HG02870 (cell line): Measurements from ENCODE around the gene WNK1.
"Not testable (repeated sequence)": the region's sequence is repeated elsewhere in the genome, so short reads cannot be mapped to it uniquely, and the experiment has no call there.

Source experiments
- ATAC-seq: cut with Tn5 transposase; IDR thresholded peaks from one replicate; pipeline ENCODE4 v1.9.1; 2021; ENCODE audit warnings: mild to moderate bottlenecking, moderate library complexity; ENCODE audit not compliant: unreplicated experiment

Gene WNK1

GRCh38 chr12:751999-752694 is at the start of gene WNK1:
Gene WNK1 (plus strand): TSS chr12:752579. CDS start chr12:753566, 987 bp downstream.
- ATAC-seq: peak; percentile 55

DNA sequence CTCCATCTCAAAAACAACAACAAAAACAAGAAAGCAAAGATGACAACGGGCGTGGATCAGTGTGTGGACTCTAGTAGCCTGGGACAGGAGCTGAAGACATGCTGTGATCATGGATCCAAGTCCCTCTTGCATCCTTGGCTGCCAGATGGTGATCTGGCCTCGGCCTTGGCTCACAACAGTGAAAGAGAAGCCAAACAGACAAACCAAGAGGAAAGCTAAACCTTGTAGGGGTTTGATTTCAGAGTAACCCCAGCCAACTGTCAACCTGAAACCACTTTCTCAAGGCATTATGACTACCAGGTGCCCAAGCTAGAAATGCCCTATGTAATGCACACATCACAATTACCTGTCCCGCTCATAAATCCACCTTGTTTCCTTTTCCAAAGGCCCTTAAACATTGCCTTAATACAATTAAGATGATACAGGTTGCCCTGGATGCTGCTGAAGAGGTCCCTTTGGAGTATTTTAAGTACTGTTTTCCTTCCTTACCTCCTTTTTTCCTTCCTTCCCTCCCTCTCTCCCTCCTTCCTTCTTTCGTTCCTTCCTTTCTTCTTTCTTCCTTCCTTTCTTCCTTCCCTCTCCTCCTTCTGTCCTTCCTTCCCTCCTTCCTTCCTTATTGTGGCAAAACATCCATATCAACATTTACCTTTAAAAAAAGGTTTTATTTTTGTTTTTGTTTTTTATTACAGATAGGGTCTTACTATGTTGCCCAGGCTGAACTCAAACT is 47.7 kb upstream of the WNK1 start:
- no peak for ATAC-seq

DNA sequence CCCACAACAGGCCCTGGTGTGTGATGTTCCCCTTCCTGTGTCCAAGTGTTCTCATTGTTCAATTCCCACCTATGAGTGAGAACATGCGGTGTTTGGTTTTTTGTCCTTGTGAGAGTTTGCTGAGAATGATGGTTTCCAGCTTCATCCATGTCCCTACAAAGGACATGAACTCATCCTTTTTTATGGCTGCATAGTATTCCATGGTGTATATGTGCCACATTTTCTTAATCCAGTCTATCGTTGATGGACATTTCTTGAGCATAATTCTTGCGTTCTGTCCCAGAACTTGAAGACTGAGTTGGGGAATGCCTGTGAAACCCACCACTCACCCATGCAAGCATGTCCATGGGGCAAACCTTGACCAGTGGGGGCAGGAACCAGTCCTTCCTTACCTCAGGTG is 44.3 kb upstream of the WNK1 start:
- ATAC-seq: not testable (repeated sequence)

DNA sequence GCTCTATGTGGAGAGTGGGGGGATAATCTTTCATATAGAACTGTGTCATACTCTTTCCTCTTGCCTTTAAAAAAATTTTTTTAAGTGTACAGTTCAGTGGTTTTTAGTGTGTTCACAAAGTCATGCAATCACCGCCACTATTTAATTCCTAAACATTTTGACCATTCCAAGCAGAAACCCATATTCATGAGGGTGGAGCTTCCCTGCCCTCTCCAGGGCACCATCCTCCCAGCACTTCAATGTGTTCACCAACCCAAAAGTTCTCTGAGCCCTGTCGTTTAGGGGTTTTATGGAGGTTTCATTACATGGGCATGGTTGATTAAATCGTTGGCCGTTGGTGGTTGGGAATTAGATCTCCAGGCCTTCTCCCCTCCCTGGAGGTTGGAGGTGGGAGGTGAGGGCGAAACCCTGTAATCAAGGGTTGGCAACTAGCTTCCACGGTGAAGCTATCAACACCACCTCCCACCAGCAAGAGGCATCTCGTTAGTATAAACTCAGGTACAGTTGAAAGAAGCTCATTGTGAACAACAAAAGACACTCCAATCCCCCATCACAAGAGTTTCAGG is 42.8 kb upstream of the WNK1 start:
- ATAC-seq: no peak

GRCh38 chr12:712172-712863 is 40.1 kb upstream of the WNK1 start:
- no peak for ATAC-seq

DNA sequence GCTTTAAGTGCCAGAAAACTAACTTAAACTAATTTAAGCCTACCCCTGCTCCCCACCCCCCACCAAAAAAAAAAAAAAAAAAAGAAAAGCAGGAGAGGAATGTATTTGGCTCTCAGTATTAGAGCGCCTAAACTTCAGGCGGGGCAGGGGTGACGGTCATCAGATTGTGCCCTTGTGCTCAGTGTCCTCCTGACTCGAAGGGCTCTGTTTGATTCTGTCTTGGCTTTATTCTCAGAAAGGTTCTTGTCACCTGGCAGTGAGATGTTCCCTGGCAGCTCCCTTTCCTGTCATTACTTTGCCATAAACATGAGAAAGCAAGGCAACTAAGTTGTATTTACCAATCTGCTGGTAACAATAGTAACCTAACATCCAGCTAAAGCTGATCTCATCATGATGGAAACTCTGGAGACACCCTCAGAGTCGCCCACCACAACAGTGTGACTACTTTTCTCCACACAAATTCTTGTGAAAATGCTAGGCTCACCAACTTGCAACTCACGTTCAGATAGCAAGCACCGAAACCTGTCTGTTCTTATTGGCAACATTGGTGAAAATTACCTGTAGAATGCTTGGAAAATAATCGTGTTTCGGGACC is 39.0 kb upstream of the WNK1 start:
- no peak for ATAC-seq

DNA sequence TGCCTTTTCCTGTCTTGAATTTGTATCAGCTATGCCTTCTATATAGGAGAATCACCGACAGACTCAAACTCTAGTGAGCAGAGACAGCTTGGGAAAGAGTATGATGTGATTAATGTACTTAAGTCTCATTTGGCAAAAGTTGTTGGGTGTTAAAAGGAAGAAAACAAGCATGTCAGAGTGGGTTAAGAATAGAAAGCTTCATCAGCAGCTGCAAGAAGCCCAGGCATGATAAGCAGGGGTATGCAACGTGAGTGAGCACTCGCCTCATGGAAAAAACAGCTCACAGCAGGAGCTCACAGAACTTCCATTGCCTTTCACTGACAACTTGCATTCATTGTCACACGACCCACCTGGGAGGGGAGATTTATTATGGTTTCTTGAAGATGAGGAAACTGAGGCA is 35.9 kb upstream of the WNK1 start:
- no peak for ATAC-seq

GRCh38 chr12:718756-719102 is 33.6 kb upstream of the WNK1 start:
- ATAC-seq: no peak

- ATAC-seq: no peak
Measured at GRCh38 chr12:720231-720941, 32.0 kb upstream of the WNK1 start.

DNA sequence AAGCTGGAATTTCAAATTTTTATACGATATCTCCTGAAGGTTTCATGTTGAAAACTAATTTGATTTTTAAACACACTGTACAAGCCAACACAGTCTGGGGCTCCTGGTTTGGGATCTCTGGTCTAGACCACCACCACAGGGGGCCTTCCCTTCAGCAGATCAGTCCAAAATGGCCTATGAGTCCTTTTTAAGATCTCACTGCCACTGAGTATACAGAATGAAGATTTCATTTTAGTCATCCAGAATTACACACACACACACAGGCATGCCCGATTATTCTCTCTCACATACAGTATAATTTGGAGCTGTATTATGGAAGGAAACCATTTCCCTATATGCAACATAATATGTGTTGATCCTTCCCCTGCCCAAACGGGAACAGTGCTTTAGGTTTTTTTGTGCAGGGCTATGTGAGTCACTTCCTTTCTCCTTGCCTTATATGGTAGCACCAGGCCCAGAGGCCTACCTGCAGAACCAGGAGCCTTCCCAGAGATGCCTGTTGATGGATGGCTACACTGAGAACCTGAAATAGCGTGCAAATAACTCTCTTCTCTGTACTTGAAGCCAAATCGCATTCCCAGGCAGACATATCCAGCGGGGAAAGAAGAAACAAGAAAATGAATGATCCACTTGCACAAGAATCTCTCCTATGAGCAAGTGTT is 28.1 kb upstream of the WNK1 start:
- ATAC-seq: no peak

GRCh38 chr12:725076-725475 is 27.3 kb upstream of the WNK1 start:
- no peak for ATAC-seq

DNA sequence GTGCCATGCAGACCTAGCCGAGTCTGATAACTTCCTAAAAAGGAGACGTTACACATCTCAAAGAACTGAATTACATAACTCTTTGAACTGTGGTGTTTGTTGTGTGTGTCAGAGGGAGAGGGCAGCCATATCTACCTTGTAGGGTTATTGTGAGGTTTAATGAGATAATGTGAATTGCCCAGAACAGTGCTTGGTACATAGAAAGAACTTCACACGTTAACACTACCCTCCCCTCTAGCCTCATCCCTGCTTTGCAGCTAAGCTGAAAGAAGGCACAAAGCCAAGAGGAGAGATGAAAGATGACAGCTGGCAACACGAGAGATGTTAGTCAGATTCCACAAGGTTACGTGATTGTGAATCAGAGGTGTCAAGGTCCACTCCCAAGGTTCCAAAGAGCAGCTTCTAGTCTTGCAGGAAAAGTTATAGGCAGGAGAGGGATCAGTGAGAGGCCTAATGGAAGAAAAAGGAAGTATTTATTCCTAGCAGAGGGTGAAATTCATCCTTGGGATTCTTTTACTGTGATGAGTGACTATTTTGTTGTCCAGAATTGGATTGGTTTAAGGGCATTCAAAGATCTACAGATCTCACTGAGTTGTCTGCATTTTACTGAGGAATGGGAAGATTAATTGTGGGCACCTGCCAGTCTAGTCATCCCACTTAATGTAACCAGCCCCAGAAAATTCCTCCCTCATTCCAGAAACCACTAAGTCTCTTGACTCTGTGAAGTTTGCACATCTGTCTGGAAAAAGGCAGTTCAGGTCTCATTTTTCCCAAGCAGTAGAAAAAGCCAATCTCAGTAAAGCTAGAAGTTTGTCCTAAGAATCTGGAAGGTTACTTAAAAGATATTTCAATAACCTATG is 25.9 kb upstream of the WNK1 start:
- ATAC-seq: no peak

GRCh38 chr12:727321-727720 is 25.1 kb upstream of the WNK1 start:
- ATAC-seq: no peak

DNA sequence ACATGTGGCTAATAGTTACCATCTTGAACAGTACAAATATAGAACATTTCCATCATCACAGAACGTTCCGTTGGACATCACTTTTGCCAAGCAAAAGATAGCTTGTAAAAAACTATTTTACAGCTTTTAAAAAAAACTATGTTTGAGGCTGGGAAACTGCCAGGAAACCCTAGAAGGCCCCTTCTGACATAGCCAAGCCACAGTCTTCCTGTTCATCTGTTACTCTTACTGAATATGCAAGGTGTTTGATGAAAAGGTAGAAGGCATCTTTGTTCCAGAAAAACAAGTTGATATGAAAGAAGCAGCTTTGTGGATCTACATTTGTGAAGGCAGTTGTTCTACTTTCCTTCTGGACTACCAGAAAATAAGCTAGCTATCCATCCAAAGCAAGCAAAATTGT is 23.6 kb upstream of the WNK1 start:
- no peak for ATAC-seq

GRCh38 chr12:729221-729620 is 23.2 kb upstream of the WNK1 start:
- no peak for ATAC-seq

DNA sequence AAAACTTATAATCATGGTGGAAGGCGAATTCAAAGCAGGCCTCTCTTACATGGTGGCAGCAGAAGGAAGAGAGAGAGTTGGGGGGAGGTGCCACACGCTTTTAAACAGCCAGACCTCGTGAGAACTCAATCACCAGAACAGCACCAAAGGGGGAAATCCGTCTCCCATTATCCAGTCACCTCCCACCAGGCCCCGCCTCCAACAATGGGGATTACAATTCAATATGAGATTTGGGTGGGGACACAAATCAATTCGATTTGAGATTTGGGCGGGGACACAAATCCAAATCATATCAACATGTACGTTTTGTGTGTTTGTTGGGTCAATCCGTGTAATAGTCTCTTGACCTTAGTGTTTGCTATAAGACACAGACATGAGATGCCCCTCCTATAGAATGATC is 21.8 kb upstream of the WNK1 start:
- no peak for ATAC-seq

- ATAC-seq: no peak
Measured at GRCh38 chr12:737122-737739, 15.1 kb upstream of the WNK1 start.

DNA sequence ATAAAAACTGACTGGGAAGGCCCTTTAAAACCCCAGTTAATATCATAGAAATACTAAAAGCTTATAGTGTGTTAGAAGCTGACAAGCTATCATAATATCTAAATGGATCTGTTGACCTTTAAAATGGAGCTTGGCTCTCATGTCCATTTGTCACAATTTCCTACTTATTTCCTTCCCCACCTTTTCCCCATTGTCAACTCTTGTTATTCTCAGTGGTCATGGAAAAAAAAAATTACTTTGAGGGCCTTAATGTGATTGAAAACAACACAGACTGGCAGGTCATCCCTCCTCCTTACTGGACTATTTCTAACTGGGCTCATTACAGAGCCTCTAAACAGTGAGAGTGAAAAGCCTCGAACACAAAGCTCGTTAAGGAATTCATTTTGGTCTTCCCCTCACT is 13.7 kb upstream of the WNK1 start:
- no peak for ATAC-seq

DNA sequence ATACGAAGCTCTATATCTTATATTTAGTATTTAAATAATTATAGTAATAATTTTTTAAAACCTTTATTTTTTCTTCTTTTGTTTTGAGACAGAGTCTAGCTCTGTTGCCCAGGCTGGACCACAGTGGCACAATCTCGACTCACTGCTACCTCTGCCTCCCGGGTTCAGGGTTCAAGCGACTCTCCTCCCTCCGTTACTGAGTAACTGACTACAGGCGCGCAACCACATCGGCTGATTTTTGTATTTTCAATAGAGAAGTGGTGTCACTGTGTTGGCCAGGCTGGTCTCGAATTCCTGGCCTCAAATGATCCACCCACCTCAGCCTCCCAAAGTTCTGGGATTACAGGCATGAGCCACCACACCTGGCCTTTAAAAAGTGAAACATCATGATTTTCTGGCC is 13.0 kb upstream of the WNK1 start:
- ATAC-seq: no peak
